Measurements from ENCODE around the gene RSPH6A.
A peak's percentile ranks its signal among the peaks of the same experiment; 100 is the strongest.

The RSPH6A gene

GRCh38 chr19:45780448-45781213, 34.5 kb downstream of the RSPH6A start:
- no peak for DNase-seq (ENCODE audit: low read depth in 2 of 2)

DNA sequence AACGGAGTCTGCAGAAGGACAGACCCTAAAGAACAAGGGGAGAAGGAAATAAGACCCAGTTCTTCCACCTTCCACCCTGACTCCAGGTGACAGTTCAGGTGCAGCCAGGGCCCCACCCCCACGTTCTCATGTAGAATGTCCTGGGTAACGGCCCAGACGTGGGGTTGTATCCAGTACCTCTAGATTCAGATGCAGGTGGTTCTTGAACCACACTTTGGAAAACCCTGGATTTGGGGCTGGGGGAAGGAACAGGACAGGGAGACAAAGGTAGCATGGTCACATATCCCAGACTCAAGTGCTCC, 35.0 kb downstream of the RSPH6A start:
- no peak for DNase-seq (ENCODE audit: low read depth in 2 of 2)

DNA sequence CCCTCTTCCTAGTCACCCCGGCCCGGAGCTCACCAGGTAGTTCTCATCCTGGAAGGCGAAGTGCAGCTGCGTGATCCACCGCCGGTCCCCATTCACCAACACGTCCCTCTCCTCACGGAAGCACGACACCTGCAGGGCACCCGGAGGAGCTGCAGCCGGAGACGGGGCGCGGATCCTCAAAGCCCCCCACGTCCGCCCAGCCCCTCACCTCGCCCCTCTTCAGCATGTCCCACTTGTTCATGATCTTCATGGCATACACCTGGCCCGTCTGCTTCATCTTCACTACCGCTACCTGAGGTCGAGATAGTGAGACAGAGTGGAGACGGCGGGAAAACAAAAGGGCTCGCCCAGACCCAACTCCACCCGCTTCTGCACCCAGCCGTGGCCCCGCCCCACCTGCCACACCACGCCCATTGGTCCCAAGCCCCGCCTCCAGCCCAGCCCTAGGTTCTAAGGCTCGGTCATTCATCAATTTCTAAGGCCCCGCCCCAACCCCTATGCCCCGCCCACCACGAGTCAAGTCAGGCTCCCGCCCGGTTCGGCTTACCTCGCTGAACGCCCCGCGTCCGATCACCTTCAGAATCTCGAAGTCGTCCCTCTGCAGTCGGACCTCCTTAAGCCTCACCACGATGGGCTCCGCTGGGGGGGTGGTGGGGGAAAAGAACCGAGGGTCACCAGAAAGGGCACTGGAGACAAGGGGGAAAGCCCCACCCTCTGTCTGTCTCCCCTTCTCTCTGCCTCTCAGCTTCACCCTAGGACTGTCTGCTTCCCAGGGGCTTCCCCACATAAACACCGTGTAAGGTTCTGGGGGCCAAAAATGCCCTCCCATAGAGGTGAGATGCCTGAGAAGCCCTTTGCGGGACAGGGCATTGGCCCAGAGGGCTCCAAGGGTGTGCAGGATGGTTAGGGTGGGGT, 35.6 kb downstream of the RSPH6A start:
- DNase-seq (ENCODE audit: low read depth in 2 of 2), result peak; percentile 74 to 89

GRCh38 chr19:45778010-45778661, 37.0 kb downstream of the RSPH6A start:
- no peak for DNase-seq (ENCODE audit: low read depth in 2 of 2)

GRCh38 chr19:45777395-45777961, 37.6 kb downstream of the RSPH6A start:
- DNase-seq (ENCODE audit: low read depth in 2 of 2), result no peak

DNA sequence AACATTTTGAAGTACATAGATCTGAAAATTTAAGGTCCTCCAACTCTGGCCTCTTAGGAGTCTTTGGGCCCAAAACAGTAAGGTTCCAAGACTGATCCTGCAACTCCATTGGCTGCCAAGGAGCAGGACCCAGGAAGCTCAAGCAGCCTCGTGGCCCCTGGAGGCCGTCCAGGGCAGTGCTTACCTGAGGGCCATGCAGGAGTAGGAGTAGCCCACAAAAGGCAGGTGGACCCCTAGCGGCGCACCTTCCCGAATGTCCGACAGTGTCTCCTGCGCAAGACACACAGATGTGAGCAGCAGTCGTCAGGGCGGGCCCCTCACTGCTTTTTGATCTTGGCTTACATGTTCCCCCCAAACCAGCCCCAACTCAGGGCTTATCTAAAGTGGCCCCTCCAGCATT, 40.3 kb downstream of the RSPH6A start:
- no peak for DNase-seq (ENCODE audit: low read depth in 2 of 2)

DNA sequence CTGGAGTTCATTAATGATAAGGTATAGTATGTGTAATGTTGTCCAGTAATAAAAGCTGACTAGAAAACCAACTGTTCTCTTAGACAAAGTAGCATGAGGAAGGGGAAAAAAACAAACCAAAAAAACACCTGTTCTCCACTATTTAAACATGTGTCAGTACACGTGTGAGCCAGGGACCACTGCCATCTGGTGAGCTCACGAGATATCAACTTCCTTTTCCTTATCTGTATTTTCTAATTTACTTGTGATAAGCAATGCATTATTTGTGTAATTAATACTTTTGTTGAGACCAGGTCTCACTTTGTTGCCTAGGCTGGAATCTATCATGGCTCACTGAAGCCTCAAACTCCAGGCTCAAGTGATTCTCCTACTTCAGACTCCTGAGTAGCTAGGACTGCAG, 41.7 kb downstream of the RSPH6A start:
- DNase-seq (ENCODE audit: low read depth in 2 of 2), result no peak

DNA sequence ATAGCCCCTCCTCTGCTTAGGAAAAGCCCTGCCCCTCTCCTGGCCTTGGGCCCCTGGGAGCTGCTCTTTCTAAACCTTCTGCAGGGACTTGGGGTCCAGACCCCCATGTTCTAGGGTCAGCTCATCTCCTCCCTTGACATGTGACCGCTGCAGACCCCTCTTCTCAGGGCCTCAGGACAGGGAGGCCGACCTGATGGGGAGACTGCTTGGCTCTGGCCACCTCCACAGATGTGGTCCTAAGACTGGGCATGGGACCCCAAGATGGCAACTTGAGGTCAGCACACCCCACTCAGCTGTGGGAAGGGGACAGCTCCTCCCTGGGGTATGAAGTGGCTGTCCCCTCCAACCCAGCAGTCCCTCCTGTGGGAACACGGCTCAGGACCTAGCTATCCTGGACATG, 42.2 kb downstream of the RSPH6A start:
- no peak for DNase-seq (ENCODE audit: low read depth in 2 of 2)

GRCh38 chr19:45772130-45772840, 42.8 kb downstream of the RSPH6A start:
- no peak for DNase-seq (ENCODE audit: low read depth in 2 of 2)

DNA sequence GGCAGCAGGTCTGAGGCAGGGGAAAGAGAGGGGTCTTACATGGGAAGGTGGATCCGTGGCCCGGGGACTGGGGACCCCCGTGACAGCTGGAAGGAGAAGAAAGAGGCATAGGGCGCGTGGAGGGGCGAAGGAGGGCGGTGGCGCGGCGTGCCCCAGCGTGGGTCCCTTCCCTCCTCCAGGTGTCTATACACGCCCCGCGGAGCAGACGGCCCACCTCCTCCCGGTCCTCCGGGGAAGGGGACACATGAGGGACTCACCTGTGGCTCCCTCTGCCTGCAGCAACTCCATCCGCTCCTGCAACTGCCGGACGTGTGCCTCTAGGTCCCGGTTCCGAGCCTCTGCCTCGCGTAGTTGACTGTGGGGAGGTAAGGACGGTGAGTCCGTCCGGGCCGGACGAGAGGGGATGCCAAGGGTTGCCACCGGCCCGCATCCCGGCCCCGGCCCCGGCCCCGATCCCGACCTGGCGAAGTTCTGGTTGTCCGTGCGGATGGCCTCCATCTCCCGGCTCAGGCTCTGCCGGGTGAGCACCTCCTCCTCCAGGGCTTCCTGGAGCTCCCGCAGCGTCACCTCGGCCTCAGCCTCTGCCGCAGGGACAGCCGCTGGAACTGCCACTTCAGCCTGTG, 43.7 kb downstream of the RSPH6A start:
- DNase-seq (ENCODE audit: low read depth in 2 of 2), result no peak

GRCh38 chr19:45770192-45771101, 44.7 kb downstream of the RSPH6A start:
- DNase-seq (ENCODE audit: low read depth in 2 of 2), result peak; percentile 86 to 88

GRCh38 chr19:45769821-45770191, 45.3 kb downstream of the RSPH6A start:
- DNase-seq (ENCODE audit: low read depth in 2 of 2), result peak in 1 of 2 donors; percentile 32

- DNase-seq (ENCODE audit: low read depth in 2 of 2), result peak; percentile 90 to 94
Measured at GRCh38 chr19:45768984-45769782, 45.9 kb downstream of the RSPH6A start, which contains the start of gene SIX5. TSS of gene SIX5 (minus strand) at chr19:45769252. CDS start at chr19:45768844, 408 bp downstream.

- peak in 1 of 2 donors; percentile 41 for DNase-seq (ENCODE audit: low read depth in 2 of 2)
Measured at GRCh38 chr19:45768655-45768983, 46.5 kb downstream of the RSPH6A start.

DNA sequence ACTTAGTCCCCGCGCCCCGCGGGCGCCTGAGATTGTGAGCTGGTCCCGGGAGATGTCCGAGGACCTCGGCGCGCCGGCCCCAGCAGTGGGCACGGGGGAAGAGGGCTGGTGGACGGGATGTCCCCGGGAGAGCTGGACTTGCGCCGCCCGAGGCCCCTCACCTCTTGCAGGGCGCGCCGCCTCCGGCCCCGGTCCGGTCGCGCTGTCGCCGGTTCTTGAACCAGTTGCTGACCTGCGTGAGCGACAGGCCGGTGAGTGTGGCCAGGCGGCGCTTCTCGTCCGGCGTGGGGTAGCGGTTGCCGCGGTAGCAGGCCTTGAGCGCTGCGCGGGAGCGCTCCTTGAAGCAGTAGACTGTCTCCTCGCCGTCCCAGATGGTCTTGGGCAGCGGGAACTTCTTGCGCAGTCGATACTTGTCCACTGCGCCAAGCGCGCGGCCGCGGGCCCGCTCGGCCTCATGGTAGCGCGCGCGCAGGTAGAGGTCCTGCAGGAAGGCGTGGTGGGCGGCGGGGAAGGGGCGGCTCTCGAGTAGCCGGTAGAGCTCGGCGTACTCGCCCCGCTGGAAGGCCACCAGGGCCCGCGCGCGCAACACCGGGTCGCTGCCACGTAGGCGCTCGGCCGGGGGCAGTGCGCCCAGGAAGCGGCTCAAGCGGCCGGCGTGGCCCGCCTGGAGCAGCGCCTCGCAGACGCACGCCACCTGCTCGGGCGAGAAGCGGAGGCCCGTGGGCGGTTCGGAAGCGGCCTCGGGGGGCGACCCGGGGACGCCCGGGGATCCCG, 47.0 kb downstream of the RSPH6A start:
- no peak for DNase-seq (ENCODE audit: low read depth in 2 of 2)

GRCh38 chr19:45767410-45767880, 47.7 kb downstream of the RSPH6A start:
- no peak for DNase-seq (ENCODE audit: low read depth in 2 of 2)

GRCh38 chr19:45766869-45767346, 48.2 kb downstream of the RSPH6A start:
- DNase-seq (ENCODE audit: low read depth in 2 of 2), result no peak

GRCh38 chr19:45766296-45766868, 48.7 kb downstream of the RSPH6A start:
- no peak for DNase-seq (ENCODE audit: low read depth in 2 of 2)

Measured in stimulated activated CD4-positive, alpha-beta T cell treated with anti-CD3 and anti-CD28 coated beads, Interleukin-1b, Interleukin-23, amount 100 ng/mL, for 4 hours (primary cell).